Erythroblast (primary cell): Measurements from ENCODE around the gene MAN1B1.

ENCODE experiments used
- GATA1 ChIP-seq: IDR thresholded peaks from 2 replicates; pipeline ENCODE4 v1.6.1; 2011; ENCODE audit warnings: low read depth, mild to moderate bottlenecking, control low read depth, low read length, moderate library complexity
- POLR2A ChIP-seq: IDR thresholded peaks from 2 replicates; pipeline ENCODE4 v1.6.1; 2011; ENCODE audit warnings: mild to moderate bottlenecking, low read length

- TF ChIP-seq POLR2A, result no peak
- TF ChIP-seq GATA1, result no peak
Observed at GRCh38 chr9:137128862-137129455, 42.2 kb downstream of the MAN1B1 start.
